GM18499 (cell line): ENCODE data around the gene KCNAB2.

ENCODE experiments used
- ATAC-seq: cut with Tn5 transposase; IDR thresholded peaks from one replicate; pipeline ENCODE4 v1.9.1; 2021; ENCODE audit warnings: moderate number of reproducible peaks; ENCODE audit not compliant: insufficient read depth, unreplicated experiment

KCNAB2 gene

DNA sequence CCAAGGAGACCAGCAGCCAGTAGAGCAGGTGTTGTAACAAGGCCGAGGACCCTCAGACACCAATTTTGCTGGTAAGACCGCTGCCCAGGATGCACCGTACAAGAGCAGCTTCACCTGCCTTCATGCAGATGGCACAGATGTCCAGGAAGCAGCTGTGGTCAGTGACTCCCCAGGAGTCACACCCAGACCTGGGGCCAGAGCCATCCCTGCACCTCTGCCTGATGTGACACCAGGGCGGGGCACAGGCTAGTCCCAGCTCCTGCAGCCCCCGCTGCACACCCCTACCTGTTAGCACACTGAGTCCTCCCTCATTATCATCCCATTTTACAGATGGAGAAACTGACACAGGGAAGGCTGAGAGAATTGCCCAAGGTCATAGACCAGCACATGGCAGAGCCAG is 16.3 kb upstream of the KCNAB2 start:
- ATAC-seq, result no peak

DNA sequence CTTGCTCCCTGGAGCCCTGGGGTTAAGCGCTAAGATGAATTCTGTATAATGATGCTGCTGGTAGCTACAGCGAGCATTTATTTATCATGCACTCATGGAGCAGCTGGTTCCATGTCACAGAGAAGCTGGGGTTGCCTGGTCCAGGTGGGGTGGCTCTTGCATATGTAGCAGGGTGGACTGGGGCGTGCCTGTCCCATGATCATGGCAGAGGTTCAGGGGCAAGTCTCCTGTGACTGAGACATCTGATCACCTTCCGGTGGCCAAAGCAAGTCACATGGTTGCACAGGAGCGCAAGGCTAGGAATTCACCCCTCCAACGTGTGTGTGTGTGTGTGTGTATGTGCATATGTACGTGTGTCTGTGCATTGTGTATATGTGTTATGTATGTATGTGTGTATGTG is 15.6 kb upstream of the KCNAB2 start:
- ATAC-seq, result no peak

GRCh38 chr1:6030547-6031261 is 15.0 kb upstream of the KCNAB2 start:
- no peak for ATAC-seq

DNA sequence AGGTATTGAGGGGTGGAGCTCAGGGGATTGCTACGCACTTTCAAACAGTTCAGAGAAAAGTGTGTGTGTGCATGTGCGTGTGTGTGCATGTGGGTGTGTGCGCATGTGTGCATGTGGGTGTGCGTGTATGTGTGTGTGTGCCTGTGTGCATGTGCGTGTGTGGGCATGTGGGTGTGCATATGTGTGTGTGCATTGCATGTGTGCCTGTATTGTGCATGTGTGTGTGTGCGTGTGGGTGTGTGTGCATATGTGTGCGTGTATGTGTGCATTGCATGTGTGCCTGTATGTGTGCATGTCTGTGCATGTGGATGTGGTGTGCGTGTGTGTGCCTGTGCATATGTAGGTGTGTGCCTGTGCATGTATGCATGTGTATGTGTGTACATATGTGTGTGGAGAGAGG is 12.6 kb upstream of the KCNAB2 start:
- ATAC-seq, result no peak

DNA sequence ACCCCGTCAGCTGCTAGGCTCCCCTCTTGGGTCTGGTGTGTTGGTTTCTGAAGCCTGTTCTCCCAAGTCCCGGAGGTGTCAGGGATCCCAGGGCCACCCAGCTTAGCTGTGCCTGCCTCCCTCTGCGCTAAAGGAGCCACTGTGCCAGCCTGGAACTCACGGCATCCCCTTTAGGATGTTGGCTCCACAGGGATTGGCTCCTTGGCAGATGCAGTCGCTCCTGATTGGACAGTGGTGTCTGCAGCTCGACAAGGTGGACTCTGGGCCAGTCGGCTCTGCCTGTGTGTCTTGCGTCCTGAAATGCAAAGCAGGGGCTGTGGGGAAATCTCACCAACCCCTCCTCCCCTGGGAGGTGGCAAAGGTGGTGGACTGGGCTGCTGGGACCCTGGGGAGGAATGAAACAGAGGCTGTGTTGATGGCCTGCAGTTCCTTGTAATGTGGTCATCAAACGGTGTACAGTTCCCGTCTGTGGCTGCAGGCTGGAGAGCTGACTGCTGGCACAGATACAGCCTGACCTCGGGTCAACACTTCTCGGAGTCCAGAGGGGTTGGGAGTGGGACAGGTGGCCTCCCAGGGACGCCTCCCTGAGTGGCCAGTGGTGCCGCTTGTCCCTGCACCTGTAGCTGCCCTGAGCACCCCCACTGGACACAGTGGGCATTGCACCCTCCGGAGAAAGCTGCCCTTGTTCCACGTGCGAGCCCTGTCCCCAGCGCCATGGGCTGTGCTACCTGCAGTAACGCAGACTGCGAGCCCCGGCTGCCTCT is 11.5 kb upstream of the KCNAB2 start:
- ATAC-seq, result no peak

DNA sequence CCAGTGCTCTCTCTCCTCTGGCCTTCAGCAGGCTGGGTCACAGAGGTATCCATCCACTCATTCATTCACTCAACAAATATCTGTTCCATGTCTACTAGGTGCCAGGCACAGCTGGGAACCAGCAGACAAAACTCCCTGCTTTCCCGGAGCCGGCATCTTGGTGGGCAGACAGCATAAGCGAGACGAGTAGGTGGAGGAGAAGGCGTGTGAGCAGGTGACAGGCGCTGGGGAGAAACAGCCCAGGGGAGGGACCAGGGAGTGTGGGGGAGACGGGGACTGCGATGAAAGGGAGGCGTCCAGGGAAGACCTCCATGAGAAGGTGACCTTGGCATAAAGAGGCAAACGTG is 11.0 kb upstream of the KCNAB2 start:
- ATAC-seq, result no peak

DNA sequence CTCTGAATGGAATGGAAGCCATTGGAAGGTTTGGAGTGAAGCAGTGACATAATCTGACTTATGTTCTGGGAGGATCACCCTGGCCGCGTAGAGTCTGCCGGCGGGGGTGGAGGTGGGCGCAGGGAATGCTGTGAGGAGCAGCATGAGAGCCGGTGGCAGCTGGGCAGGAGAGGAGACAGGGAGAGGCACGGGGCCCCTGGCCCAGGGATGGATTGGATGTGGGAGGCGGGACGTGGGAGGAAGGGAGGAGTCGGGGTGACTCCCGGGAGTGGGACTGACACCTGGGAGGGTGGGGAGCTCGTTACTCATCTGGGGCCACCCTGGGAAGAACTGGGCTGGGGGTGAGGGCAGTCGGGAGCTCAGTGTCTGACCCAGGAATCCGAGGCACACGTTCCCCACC is 10.4 kb upstream of the KCNAB2 start:
- ATAC-seq, result no peak

- ATAC-seq, result no peak
Measured at GRCh38 chr1:6035719-6036118, 10.0 kb upstream of the KCNAB2 start.

GRCh38 chr1:6037338-6037762 is 8.3 kb upstream of the KCNAB2 start:
- ATAC-seq, result no peak

GRCh38 chr1:6038603-6039002 is 7.1 kb upstream of the KCNAB2 start:
- ATAC-seq, result no peak

DNA sequence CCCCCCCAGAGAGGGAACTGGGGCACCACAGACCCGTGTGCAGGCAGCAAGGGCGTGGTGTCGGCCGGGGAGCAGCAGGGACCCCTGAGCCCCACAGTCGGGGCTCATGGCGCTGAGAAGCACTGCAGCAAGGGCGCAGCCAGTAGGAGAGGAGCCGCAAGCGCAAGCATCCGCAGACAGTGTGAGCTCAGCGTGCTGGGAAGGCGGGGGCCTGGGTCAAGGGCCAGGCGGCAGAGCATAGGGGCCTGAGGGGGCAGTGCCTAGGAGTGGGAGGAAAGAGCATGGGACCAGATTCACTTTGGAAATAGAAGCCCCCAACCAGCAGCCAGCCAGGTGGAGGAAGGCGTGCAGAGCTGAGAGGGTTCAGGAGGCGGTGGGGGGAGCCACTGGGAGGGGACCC is 6.7 kb upstream of the KCNAB2 start:
- ATAC-seq, result no peak

- ATAC-seq, result no peak
Measured at GRCh38 chr1:6040444-6040843, 5.2 kb upstream of the KCNAB2 start.

DNA sequence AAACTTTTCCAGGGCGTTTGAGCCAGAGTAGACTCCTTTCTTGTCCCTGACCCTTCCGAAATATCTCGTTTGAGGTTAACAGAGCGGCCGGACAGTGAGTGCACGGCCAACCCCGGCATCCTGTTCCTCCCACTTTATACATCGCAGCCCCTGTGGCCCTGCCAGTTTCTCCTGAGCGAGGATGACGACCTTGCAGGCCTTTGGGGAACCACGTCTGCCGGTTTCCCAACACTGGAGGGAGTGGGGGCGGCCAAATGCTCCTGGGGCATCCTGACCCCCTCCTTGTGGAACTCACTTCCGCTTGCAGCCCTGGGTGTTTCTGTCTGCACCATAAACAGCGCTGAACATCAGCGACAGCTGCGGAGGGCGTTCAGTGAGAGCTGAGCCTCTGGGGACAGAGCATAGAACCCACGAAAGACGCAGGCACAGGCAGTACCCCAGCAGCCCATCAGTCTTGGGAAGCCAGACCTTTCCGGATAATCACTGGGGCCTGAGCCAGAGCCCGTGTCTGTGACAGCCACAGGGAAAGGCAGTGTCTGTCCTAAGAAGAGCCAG is 4.8 kb upstream of the KCNAB2 start:
- ATAC-seq, result no peak

DNA sequence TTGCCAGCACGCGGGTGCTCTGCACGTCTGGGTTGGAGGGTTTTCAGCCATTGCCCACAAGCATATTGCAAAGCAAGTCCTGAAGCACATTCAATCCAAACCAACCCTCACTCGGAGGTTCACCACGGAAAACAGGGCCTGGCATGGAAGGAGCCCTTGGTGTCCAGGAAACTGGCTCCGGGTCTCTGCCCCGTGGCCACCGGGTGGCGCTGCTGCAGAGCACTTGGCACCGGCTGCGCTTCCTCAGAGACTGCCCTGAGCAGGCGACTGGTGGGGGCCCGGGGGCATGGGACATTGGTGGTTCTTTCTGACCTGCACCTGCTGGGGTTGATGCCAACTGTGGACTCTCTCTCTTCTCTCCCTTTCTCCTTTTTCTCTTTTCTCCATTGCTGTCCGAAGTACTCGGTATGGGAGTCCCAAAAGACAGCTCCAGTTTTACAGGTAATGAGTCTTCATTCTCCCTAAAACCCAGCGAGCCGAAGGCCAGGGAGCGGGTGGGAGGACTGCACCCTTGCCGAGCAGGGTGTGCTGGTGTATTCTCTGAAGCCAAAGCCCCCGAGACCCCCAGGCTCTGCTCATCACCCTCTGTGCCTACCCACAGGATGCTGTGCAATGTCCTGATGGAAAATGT is 4.1 kb upstream of the KCNAB2 start:
- no peak for ATAC-seq

DNA sequence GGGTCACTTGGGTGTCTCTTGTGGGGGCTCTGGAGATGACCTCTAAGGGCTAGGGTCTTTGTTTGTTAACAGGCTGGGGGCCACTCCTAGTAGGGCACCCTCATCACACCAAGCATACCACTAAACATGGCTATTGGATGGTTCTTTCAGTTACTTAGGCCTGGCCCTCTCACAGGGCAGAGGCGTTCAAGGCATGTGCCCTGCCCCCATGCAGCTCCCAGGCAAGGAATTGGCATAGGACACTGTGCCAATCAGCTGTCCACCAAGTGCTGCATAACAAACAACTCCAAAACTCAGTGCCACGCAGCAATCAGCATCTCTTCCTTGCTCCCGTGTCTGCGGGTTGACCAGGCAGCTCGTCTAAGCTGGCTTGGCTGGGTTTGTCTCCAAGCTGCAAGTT is 2.1 kb upstream of the KCNAB2 start:
- ATAC-seq, result no peak

DNA sequence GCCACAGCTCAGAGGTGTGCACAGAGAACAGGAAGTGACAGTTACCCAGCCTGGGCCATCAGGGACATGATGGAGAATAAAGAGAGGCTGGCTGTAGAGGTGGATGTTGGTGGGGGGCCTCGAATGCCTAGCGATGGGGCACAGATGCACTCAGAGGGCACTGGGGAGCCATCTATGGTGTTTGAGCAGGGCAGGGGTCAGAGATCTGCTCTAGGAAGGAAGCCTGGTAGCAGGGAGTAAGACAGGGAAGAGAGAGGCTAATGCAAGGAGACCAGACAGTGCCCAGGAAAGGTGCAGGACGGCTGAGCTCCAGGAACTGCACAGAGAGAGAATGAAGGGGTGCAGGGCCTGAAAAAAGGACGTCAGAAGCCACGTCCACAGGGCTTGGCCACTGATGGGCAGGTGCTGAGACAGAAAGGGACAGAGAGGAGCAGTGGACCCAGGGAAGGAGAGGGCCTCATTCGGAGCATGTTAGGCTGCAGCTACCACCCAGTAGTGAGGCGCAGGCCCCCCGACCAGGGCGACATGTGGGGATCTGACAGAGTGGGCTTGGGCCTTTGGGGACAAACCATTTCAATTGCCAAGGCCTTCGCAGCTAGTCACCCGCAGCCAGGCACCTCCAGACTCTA is 1.1 kb upstream of the KCNAB2 start:
- no peak for ATAC-seq

DNA sequence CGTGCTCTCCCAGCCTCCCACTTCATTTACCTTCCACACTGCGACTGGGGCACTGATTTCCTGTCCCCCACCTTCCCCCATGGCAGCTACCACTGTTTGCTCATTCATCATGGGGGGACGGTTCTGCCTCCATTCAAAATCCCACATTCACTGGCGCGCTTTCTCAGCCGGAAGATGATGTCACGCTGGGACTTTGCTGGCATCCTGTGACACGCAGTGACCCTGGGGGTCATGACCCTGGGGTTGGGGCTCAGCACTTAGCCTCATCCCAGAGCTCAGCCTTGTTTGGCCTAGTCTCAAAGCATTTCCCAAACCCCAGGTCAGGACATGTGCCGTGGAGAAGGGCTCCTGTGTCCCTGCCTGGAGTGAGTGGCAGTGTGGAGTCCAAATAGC is 582 bp upstream of the KCNAB2 start:
- no peak for ATAC-seq

GRCh38 chr1:6046279-6046678 is 591 bp downstream of the KCNAB2 start:
- ATAC-seq, result no peak

GRCh38 chr1:6048179-6048867 is 2.6 kb downstream of the KCNAB2 start:
- no peak for ATAC-seq

- no peak for ATAC-seq
Measured at GRCh38 chr1:6049419-6049818, 3.7 kb downstream of the KCNAB2 start.
